ENCODE measurements around the gene SCTR.

The SCTR gene

GRCh38 chr2:119441376-119442225 lies 82.7 kb downstream of the SCTR start:
- H3K27ac ChIP-seq: no peak overlapping the region
- TF ChIP-seq, protein P1, sequence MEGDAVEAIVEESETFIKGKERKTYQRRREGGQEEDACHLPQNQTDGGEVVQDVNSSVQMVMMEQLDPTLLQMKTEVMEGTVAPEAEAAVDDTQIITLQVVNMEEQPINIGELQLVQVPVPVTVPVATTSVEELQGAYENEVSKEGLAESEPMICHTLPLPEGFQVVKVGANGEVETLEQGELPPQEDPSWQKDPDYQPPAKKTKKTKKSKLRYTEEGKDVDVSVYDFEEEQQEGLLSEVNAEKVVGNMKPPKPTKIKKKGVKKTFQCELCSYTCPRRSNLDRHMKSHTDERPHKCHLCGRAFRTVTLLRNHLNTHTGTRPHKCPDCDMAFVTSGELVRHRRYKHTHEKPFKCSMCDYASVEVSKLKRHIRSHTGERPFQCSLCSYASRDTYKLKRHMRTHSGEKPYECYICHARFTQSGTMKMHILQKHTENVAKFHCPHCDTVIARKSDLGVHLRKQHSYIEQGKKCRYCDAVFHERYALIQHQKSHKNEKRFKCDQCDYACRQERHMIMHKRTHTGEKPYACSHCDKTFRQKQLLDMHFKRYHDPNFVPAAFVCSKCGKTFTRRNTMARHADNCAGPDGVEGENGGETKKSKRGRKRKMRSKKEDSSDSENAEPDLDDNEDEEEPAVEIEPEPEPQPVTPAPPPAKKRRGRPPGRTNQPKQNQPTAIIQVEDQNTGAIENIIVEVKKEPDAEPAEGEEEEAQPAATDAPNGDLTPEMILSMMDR (conservative IDR thresholded peaks at IDR 0.05): no peak

DNA sequence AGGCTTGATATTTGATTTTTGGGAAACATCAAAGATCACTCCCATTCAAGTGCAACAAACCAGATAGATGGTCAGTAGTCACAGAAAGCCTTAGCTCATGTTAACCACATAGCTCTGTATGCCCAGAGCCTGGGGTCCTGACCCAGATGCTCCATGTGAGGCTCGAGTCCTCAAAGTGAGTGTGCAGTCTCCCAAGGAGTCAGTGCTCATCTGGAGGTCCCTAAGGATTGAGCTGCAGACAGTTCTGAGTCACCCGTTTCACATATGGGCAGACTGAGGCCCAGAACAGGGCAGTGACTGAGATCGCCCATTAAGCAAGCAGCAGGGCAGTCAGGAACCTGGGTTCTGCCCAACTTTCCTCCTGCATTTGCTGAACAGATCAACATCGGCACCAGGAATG lies 83.4 kb downstream of the SCTR start:
- TF ChIP-seq, protein P1 (conservative IDR thresholded peaks at IDR 0.05): no peak
- H3K27ac ChIP-seq: no peak overlapping the region

- TF ChIP-seq, protein P1 (conservative IDR thresholded peaks at IDR 0.05): no peak
- no peak overlapping the region for H3K27ac ChIP-seq
These were observed 83.8 kb downstream of the SCTR start for GRCh38 chr2:119440501-119440870.

DNA sequence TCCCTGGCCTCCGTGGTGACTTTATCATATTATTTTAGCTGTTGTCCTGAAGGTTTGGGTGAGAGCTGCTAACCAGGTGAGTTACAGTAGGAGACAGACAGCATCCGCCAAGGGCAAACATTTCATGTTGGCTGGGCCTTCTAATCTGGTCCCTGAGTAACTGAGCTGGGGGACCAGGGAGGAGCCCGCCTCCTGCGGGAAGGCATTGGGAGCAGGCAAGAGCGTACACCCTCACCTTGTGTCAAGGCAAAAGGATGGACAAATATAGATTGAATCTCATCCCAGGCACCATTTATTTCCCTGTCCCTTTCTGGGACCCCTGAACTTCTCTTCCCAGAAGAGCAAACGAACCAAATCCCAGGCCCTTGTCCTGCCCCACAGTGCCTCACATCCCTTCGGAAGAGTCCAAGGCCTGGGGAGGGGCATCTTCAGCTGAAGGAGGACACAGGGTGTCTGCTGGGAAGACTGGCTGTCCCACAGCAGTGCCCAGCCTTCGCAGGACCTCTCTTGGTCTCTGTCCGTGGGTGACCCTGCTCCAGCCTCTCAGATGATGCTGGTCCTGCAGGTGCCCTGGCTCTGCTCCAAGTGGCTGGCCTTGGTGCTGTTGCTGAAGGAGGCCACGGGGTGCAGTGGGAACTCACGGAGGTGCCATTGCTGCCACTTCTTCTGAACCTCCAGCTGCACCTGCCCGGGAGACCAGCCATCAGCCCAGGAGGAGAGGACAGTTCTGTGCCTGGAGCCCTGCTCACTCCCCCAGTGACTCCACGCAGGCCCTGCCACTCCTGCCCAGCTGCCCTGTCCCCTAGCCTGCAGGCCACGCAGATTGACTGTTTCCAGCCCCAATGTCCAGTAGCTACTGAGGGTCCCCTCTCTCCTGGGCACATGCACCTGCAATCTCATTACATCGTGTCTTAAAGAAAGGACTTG lies 84.4 kb downstream of the SCTR start:
- no peak overlapping the region for H3K27ac ChIP-seq
- TF ChIP-seq, protein P1 (conservative IDR thresholded peaks at IDR 0.05): no peak

- TF ChIP-seq, protein P1 (conservative IDR thresholded peaks at IDR 0.05): no peak
- H3K27ac ChIP-seq: no peak overlapping the region
These were observed 85.5 kb downstream of the SCTR start for GRCh38 chr2:119438726-119439284.

DNA sequence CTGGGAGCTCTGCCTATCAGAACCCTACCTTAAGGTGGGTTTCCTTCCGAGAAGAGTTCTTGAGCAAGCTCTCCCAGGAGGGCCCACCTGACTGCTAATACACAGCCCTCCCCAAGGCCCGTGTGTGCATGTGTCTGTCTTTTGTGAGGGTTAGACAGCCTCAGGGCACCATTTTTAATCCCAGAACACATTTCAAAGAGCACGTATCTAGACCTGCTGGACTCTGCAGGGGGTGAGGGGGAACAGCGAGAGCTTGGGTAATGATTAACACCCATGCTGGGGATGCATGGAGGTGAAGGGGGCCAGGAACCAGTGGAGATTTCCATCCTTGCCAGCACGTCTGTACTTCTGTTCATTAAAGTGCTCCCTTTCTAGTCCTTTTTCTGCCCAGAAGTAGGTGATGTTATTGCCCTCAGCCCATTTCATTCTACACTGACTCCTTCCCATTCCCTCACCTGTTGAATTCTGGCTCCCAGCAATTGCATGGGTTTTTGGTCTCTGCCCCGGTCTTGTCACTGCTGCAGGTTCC lies 86.1 kb downstream of the SCTR start:
- H3K27ac ChIP-seq: no peak overlapping the region
- TF ChIP-seq, protein P1 (conservative IDR thresholded peaks at IDR 0.05): no peak

All from VCaP (cell line).